CD4-positive, alpha-beta T cell (primary cell): ENCODE measurements around the gene UNC5B. TPM values are rescaled to one million over a fixed set of nuclear protein-coding genes. Genes with fewer than 3 reads are reported as not detected.

Experiments used
- ATAC-seq: fragments of 200-7000 bp; cut with Tn5 transposase; one replicate; pipeline ENCODE4 v1.10.0; 2022; ENCODE audit warnings: mild to moderate bottlenecking; ENCODE audit not compliant: poor library complexity
- CTCF ChIA-PET: fragments of 350-600 bp; sonication (Branson Sonifier 250); formaldehyde crosslinking; loops from one replicate; lab custom pipeline; 2021; ENCODE audit warnings: antibody characterized with exemption, inconsistent platforms; lab: Charles Lee
- POLR2A ChIA-PET: fragments of 350-600 bp; sonication (Branson Sonifier 250); formaldehyde crosslinking; loops from one replicate; lab custom pipeline; 2021; ENCODE audit warnings: antibody characterized with exemption, inconsistent platforms; lab: Charles Lee
- DNase-seq, 14 experiments: peaks; one replicate each; pipeline ENCODE4 v3.0.0-alpha.2; 2013 to 2020; ENCODE audit warnings: mixed read lengths in 2 of 14
- H3K27ac ChIP-seq, 2 donors: one replicate each; pipeline versions ENCODE4 v1.5.1 to v1.7.0; 2013; ENCODE audit warnings: low read length in 2 of 2, low read depth in 1 of 2, mild to moderate bottlenecking in 1 of 2
- H3K27me3 ChIP-seq, 2 experiments: 1 replicate in 1 of 2; 2 replicates in 1 of 2; pipeline versions ENCODE4 v1.6.1 to v1.7.0; 2013; ENCODE audit warnings: low read length in 2 of 2, control low read depth in 1 of 2, mild to moderate bottlenecking in 1 of 2, moderate library complexity in 1 of 2; ENCODE audit not compliant: insufficient read depth in 2 of 2, control insufficient read depth in 1 of 2
- H3K36me3 ChIP-seq: one replicate; pipeline ENCODE4 v1.6.1; 2013; ENCODE audit warnings: low read length, control low read depth; ENCODE audit not compliant: insufficient read depth
- H3K4me1 ChIP-seq: one replicate; pipeline ENCODE4 v1.6.1; 2013; ENCODE audit warnings: low read length, control low read depth; ENCODE audit not compliant: insufficient read depth
- H3K4me3 ChIP-seq: one replicate; pipeline ENCODE4 v1.5.1; 2013; ENCODE audit warnings: mild to moderate bottlenecking, low read length, moderate library complexity
- H3K9me3 ChIP-seq, 2 experiments: 1 replicate in 1 of 2; 2 replicates in 1 of 2; pipeline versions ENCODE4 v1.6.1 to v1.7.0; 2013; ENCODE audit warnings: low read length in 2 of 2, mild to moderate bottlenecking in 2 of 2, control low read depth in 1 of 2, moderate library complexity in 1 of 2; ENCODE audit not compliant: control insufficient read depth in 1 of 2, insufficient read depth in 1 of 2
- H3K27ac Mint-ChIP-seq: one replicate; pipeline ENCODE4 v1.8.0; 2020; ENCODE audit warnings: mixed read lengths
- H3K27me3 Mint-ChIP-seq: one replicate; pipeline ENCODE4 v1.8.0; 2021; ENCODE audit warnings: mixed read lengths
- H3K36me3 Mint-ChIP-seq: one replicate; pipeline ENCODE4 v1.8.0; 2021; ENCODE audit warnings: low read depth, mixed read lengths
- H3K4me1 Mint-ChIP-seq: one replicate; pipeline ENCODE4 v1.8.0; 2021; ENCODE audit warnings: low read depth, mixed read lengths
- H3K4me3 Mint-ChIP-seq: one replicate; pipeline ENCODE4 v1.8.0; 2020; ENCODE audit warnings: mild to moderate bottlenecking, mixed read lengths
- H3K9me3 Mint-ChIP-seq: one replicate; pipeline ENCODE4 v1.8.0; 2020; ENCODE audit warnings: mixed read lengths
- intact Hi-C, 2 experiments: fragments of 100-400 bp; cut with DNase I in 1 of 2; cut with micrococcal nuclease in 1 of 2; formaldehyde crosslinking; loops; one replicate each; pipeline versions ENCODE4 v1.15.1 to v1.9.0; 2023 to 2025; cut with DNase I, micrococcal nuclease
- total RNA-seq, 174 experiments: library from RNA in 2 of 174; stranded (reverse) in 2 of 174; gene quantifications; one replicate each; pipeline ENCODE4 v1.2.3 and lab custom pipeline; 2021 to 2026
- TF ChIP-seq, protein P1 (sequence below): fragments of 200-600 bp; IDR thresholded peaks from one replicate; pipeline ENCODE4 v1.8.0; 2022; ENCODE audit warnings: antibody characterized with exemption, mild to moderate bottlenecking

UNC5B gene
- total RNA-seq, 2 experiments from 2014 or later, result 0.03 TPM; not detected in 1

DNA sequence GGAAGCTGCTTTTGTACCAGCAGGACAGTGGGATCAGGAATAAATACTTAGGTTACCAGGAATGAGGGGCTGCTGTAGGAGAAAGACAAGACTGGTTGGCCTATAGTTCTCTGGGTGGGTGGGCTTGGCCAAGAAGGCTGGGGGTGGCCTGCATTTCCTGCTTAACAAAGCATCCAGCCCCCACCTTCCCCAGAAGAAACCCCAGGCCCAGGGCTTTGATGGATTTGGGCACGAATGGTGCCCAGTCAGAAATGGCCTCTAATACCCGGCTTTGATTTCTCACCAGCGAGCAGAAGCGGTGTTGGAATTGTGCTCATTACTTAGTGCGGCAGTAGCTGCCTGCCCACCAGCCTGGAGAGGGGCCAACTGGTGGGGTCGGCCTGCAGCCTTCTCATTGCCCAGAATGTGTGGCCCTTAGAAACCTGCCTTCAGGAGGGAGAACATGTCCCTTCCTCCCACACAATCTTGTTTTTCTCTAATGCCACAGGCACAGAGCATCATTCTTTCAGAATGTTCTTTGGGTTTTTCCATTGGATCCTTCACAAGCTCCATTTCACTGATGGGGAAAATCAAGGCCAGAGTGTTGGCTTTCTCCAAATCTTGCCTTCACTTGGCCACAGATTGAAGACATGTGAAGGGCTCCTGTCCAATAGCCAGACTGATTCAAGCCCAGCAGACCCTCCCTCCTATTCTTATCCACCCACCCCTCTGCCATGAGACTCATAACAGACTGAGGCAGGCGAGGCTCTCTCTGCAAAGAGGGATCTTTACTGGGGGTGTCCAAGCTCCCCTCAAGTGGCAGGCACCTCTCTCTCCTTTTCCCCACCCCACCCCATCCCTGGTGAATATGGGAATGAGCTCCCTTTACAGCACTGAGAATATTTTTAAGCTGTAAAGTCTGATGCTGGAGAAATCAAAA, 2.5 kb downstream of the UNC5B start:
- ATAC-seq (no peak), DNase-seq (no peak)
- peaks cover 72% of the 10 kb centered on the region for H3K27me3 Mint-ChIP-seq
- TF ChIP-seq, protein P1, sequence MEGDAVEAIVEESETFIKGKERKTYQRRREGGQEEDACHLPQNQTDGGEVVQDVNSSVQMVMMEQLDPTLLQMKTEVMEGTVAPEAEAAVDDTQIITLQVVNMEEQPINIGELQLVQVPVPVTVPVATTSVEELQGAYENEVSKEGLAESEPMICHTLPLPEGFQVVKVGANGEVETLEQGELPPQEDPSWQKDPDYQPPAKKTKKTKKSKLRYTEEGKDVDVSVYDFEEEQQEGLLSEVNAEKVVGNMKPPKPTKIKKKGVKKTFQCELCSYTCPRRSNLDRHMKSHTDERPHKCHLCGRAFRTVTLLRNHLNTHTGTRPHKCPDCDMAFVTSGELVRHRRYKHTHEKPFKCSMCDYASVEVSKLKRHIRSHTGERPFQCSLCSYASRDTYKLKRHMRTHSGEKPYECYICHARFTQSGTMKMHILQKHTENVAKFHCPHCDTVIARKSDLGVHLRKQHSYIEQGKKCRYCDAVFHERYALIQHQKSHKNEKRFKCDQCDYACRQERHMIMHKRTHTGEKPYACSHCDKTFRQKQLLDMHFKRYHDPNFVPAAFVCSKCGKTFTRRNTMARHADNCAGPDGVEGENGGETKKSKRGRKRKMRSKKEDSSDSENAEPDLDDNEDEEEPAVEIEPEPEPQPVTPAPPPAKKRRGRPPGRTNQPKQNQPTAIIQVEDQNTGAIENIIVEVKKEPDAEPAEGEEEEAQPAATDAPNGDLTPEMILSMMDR, result no peak
- Histone ChIP-seq H3K27me3 (peaks cover 68 to 72% of the 10 kb centered on the region in 2 experiments), H3K4me3 (no peak overlapping the region), H3K4me1 (peaks cover 21% of the 10 kb centered on the region), H3K27ac (no peak overlapping the region), H3K9me3 (peaks cover 0 to 6% of the 10 kb centered on the region in 2 experiments), H3K36me3 (no peaks in the 10 kb centered on the region)
- H3K36me3 Mint-ChIP-seq, result no peaks in the 10 kb centered on the region
- H3K4me3 Mint-ChIP-seq, result peak overlapping the region; percentile 36
- H3K4me1 Mint-ChIP-seq, result peaks cover 10% of the 10 kb centered on the region
- intact Hi-C loops, result no loop called here
- CTCF ChIA-PET, result no interaction called here
- H3K9me3 Mint-ChIP-seq, result no peaks in the 10 kb centered on the region
- no peak overlapping the region for H3K27ac Mint-ChIP-seq
- POLR2A ChIA-PET, result interaction anchor here (0.9 kb wide), 1 partner anchor 8 kb away, joined by 3 read pairs; no protein-coding TSS in a partner anchor

DNA sequence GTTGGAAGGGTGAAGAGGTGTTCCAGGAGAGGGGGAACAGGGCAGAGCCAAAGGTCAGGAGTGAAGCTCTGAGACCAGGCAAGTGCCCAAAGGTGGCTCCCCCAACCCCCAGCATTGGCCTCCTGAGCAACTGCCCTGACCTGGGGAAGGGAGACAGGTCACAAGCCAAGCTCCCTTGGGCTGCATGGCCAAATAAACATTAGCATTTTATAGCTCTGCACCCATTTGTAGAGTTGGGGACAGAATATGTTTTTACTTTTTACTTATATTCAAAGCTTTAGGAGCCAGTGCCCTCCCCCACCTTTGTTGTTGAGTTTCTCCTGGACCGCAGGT, 4.0 kb downstream of the UNC5B start:
- Histone ChIP-seq H3K4me3 (no peak overlapping the region), H3K9me3 (peaks cover 0 to 6% of the 10 kb centered on the region in 2 experiments), H3K27me3 (peaks cover 59 to 60% of the 10 kb centered on the region in 2 experiments), H3K36me3 (no peaks in the 10 kb centered on the region), H3K4me1 (peaks cover 21% of the 10 kb centered on the region), H3K27ac (no peak overlapping the region)
- intact Hi-C loops, result no loop called here
- no peak for ATAC-seq
- CTCF ChIA-PET, result no interaction called here
- DNase-seq, result no peak
- H3K4me3 Mint-ChIP-seq, result peak overlapping the region; percentile 62
- TF ChIP-seq, protein P1, result no peak
- POLR2A ChIA-PET, result no interaction called here
- no peaks in the 10 kb centered on the region for H3K9me3 Mint-ChIP-seq
- peaks cover 63% of the 10 kb centered on the region for H3K27me3 Mint-ChIP-seq
- H3K36me3 Mint-ChIP-seq, result no peaks in the 10 kb centered on the region
- no peak overlapping the region for H3K27ac Mint-ChIP-seq
- H3K4me1 Mint-ChIP-seq, result peaks cover 10% of the 10 kb centered on the region

DNA sequence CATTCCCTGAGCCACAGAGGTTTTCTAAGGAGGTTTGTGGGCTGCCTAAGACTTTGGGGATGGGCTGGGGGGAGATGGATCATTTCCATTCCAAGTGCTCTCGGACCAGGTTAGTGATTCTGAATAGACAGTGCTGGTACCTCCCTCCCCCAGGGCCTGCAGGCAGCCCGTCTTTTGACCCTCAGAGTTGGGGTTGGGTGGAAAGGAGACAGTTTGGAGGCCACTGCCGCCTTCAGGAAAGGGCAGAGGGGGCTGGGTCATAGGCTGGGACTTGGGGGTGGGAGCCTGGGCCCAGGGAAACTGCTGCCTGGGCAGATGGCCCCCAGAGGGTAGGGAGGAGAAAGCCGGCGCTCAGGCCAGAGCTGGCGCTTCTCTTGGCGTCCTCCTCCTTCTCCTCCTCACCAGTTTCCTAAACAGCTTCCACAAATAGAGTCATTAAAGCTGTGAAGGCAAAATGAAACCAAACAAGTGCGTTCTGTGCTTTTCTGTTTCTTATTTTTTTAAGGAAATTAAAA, 4.4 kb downstream of the UNC5B start:
- CTCF ChIA-PET, result no interaction called here
- Mint-ChIP-seq H3K27me3 (peaks cover 63% of the 10 kb centered on the region), H3K9me3 (no peaks in the 10 kb centered on the region)

More for the DNA sequence above, 4.4 kb downstream of the UNC5B start:
- intact Hi-C loops, result no loop called here
- H3K27ac ChIP-seq, result no peak overlapping the region
- peaks cover 21% of the 10 kb centered on the region for H3K4me1 ChIP-seq
- no peak overlapping the region for H3K27ac Mint-ChIP-seq
- no peak for ATAC-seq
- peaks cover 54 to 55% of the 10 kb centered on the region in 2 experiments for H3K27me3 ChIP-seq
- H3K36me3 Mint-ChIP-seq, result no peaks in the 10 kb centered on the region
- peaks cover 10% of the 10 kb centered on the region for H3K4me1 Mint-ChIP-seq
- DNase-seq, result no peak
- no peaks in the 10 kb centered on the region for H3K36me3 ChIP-seq
- H3K4me3 Mint-ChIP-seq, result peak overlapping the region; percentile 20
- H3K4me3 ChIP-seq, result peak overlapping the region; percentile 35
- POLR2A ChIA-PET, result no interaction called here
- peaks cover 0 to 6% of the 10 kb centered on the region in 2 experiments for H3K9me3 ChIP-seq
- TF ChIP-seq, protein P1, result no peak
